ENCODE data around the gene PDE8A.
"Not testable (repeated sequence)": the region's sequence is repeated elsewhere in the genome, so short reads cannot be mapped to it uniquely, and the experiment has no call there.

Gene PDE8A

GRCh38 chr15:84991014-84991712, 9.5 kb downstream of the PDE8A start:
- no peak overlapping the region for H3K4me3 ChIP-seq (ENCODE audit: low read length)
- TF ChIP-seq CTCF (conservative IDR thresholded peaks at IDR 0.05; ENCODE audit: low read length), result no peak
- no peak for DNase-seq (ENCODE audit: low read depth)

GRCh38 chr15:84992157-84992944, 10.7 kb downstream of the PDE8A start:
- DNase-seq (ENCODE audit: low read depth), result peak; percentile 53
- no peak for TF ChIP-seq CTCF (conservative IDR thresholded peaks at IDR 0.05; ENCODE audit: low read length)
- no peak overlapping the region for H3K4me3 ChIP-seq (ENCODE audit: low read length)

- no peak for TF ChIP-seq CTCF (conservative IDR thresholded peaks at IDR 0.05; ENCODE audit: low read length)
- DNase-seq (ENCODE audit: low read depth), result no peak
- H3K4me3 ChIP-seq (ENCODE audit: low read length), result no peak overlapping the region
Measured at GRCh38 chr15:84996055-84996454, 14.4 kb downstream of the PDE8A start.

GRCh38 chr15:84996714-84997113, 15.1 kb downstream of the PDE8A start:
- not testable (repeated sequence) for DNase-seq (ENCODE audit: low read depth); H3K4me3 ChIP-seq (ENCODE audit: low read length)

GRCh38 chr15:84997214-84997613, 15.6 kb downstream of the PDE8A start:
- H3K4me3 ChIP-seq (ENCODE audit: low read length); DNase-seq (ENCODE audit: low read depth): not testable (repeated sequence)

GRCh38 chr15:85000189-85000864, 18.7 kb downstream of the PDE8A start:
- TF ChIP-seq CTCF (conservative IDR thresholded peaks at IDR 0.05; ENCODE audit: low read length), result no peak
- DNase-seq (ENCODE audit: low read depth), result peak; percentile 42
- no peak overlapping the region for H3K4me3 ChIP-seq (ENCODE audit: low read length)

GRCh38 chr15:85000937-85001336, 19.3 kb downstream of the PDE8A start:
- no peak for TF ChIP-seq CTCF (conservative IDR thresholded peaks at IDR 0.05; ENCODE audit: low read length)
- DNase-seq (ENCODE audit: low read depth), result no peak
- no peak overlapping the region for H3K4me3 ChIP-seq (ENCODE audit: low read length)

- H3K4me3 ChIP-seq (ENCODE audit: low read length), result no peak overlapping the region
- DNase-seq (ENCODE audit: low read depth), result no peak
- no peak for TF ChIP-seq CTCF (conservative IDR thresholded peaks at IDR 0.05; ENCODE audit: low read length)
Measured at GRCh38 chr15:85002517-85002916, 20.9 kb downstream of the PDE8A start.
